Measurements from ENCODE around the gene TMEM123. TPM values are rescaled to one million over a fixed set of nuclear protein-coding genes. Genes with fewer than 3 reads are reported as not detected.

Gene TMEM123
- total and polyA plus RNA-seq, 2 of the 4 experiments (the other 2 are of a cell fraction), result 96.9 to 127 TPM

- CTCF ChIA-PET, result no interaction called here
- no peak overlapping the region; the same call in 1 of the 2 replicates for H3K14ac ChIP-seq (replicated peaks; ENCODE audit: low read depth, low read length)
- peaks cover 28% of the 10 kb centered on the region for H3K36me3 ChIP-seq (ENCODE audit: control insufficient read depth, insufficient read depth, low read length)
Measured at GRCh38 chr11:102385085-102386007, 67.2 kb downstream of the TMEM123 start.

More at GRCh38 chr11:102385085-102386007, 67.2 kb downstream of the TMEM123 start:
- no peak overlapping the region for H2AFZ ChIP-seq (replicated peaks; ENCODE audit: low read length, poor library complexity)
- H3K9me1 ChIP-seq (ENCODE audit: insufficient read depth, low read length), result no peaks in the 10 kb centered on the region
- H3K4me3 ChIP-seq (ENCODE audit: insufficient read depth, low read depth, low read length), result no peak overlapping the region
- no peaks in the 10 kb centered on the region for H3K27me3 ChIP-seq (ENCODE audit: control insufficient read depth, insufficient read depth, low read length)
- H3K9ac ChIP-seq (ENCODE audit: low read depth, low read length), result no peak overlapping the region
- in situ Hi-C loops (cut with MboI; ENCODE audit: low sequenced_read_pairs), result loop anchor here (25.0 kb wide), 1 partner anchor 98 kb away; no protein-coding TSS in a partner anchor
- H3K23ac ChIP-seq (ENCODE audit: low read depth, low read length), result no peak overlapping the region
- intact Hi-C loops (cut with micrococcal nuclease), result no loop called here
- dilution Hi-C loops (cut with HindIII; ENCODE audit: low sequenced_read_pairs, unreplicated experiment), result no loop called here
- H2AK9ac ChIP-seq (replicated peaks; ENCODE audit: low read depth, low read length, poor library complexity), result no peak overlapping the region
- no peak overlapping the region for H2BK5ac ChIP-seq (ENCODE audit: low read depth, low read length, poor library complexity, severe bottlenecking)
- no peak overlapping the region for H2AK5ac ChIP-seq (ENCODE audit: low read depth, low read length)
- no peaks in the 10 kb centered on the region for H3K4me1 ChIP-seq (ENCODE audit: control insufficient read depth, insufficient read depth, low read length)
- POLR2A ChIA-PET (ENCODE audit: unreplicated experiment), result no interaction called here
- H3K4ac ChIP-seq (ENCODE audit: low read depth, low read length), result no peak overlapping the region
- TF ChIP-seq MAFK (IDR thresholded peaks at IDR 0.05; ENCODE audit: low read depth, low read length), result no peak
- no peak for TF ChIP-seq BHLHE40 (IDR thresholded peaks at IDR 0.05; ENCODE audit: low read depth, low read length)
- WGBS, 2 experiments (ENCODE audit: extremely low coverage in 2 of 2, insufficient read length in 1 of 2), result no CpG with 5 or more reads among the region's 5 CpGs
- DNase-seq (no peak), ATAC-seq (ENCODE audit: low read depth) (no peak)
- no peak overlapping the region for H3K56ac ChIP-seq (ENCODE audit: extremely low read depth, insufficient read depth, low read length)
- no peaks in the 10 kb centered on the region for H3K9me3 ChIP-seq (ENCODE audit: control insufficient read depth, insufficient read depth, low read length)
- H3K27ac ChIP-seq (ENCODE audit: insufficient read depth, low read length), result no peak overlapping the region
- peaks cover 20 to 50% of the 10 kb centered on the region in 2 experiments for H3K79me1 ChIP-seq (ENCODE audit: low read depth in 1 of 2, low read length in 2 of 2)
- H3K18ac ChIP-seq (ENCODE audit: low read depth, low read length), result no peak overlapping the region
- H3K4me2 ChIP-seq (ENCODE audit: low read depth, low read length), result no peak overlapping the region
- H2BK15ac ChIP-seq (ENCODE audit: low read depth, low read length), result no peak overlapping the region
- BruUV-seq (replicated peaks), result no TSS peak
- no peak overlapping the region for H4K8ac ChIP-seq (ENCODE audit: low read depth in 2 of 2, low read length in 2 of 2)
- no peak overlapping the region for H2BK120ac ChIP-seq (ENCODE audit: low read depth, low read length)
- no peak overlapping the region for H2BK20ac ChIP-seq (ENCODE audit: low read depth, low read length)
- 0 out of 2 replicates have a peak, but pooled peaks cover 3% of the 10 kb centered on the region for H4K20me1 ChIP-seq (ENCODE audit: insufficient read depth, low read length)
- H4K5ac ChIP-seq (ENCODE audit: low read depth, low read length), result no peak overlapping the region; the same call in 1 of the 2 replicates
- no peak overlapping the region for H4K91ac ChIP-seq (ENCODE audit: insufficient read depth, low read depth, low read length)
